NCI-H1417 treated with DMSO at 0.1 percent for 48 hours (cell line): ENCODE results near the gene PTGES3L.

Experiments used
- DNase-seq: peaks from one replicate; lab custom pipeline; 2025; lab: John Stamatoyannopoulos, UW

Gene PTGES3L

GRCh38 chr17:42979511-42980273 is at the start of gene PTGES3L:
PTGES3L (minus strand) TSS chr17:42980080; CDS start chr17:42980053, 27 bp downstream.
- peak; percentile 32 for DNase-seq

- DNase-seq = no peak
Measured at GRCh38 chr17:43028221-43028861, 48.5 kb upstream of the PTGES3L start.

GRCh38 chr17:43027091-43028032 is 47.5 kb upstream of the PTGES3L start:
- no peak for DNase-seq

- no peak for DNase-seq
Measured at GRCh38 chr17:43026595-43026994, 46.7 kb upstream of the PTGES3L start.

- no peak for DNase-seq
Measured at GRCh38 chr17:43025766-43026537, 46.1 kb upstream of the PTGES3L start.

- no peak for DNase-seq
Measured at GRCh38 chr17:43025290-43025657, 45.4 kb upstream of the PTGES3L start.

- peak; percentile 70 for DNase-seq
Measured at GRCh38 chr17:43024407-43025289, 44.8 kb upstream of the PTGES3L start, which contains the start of gene RND2. RND2 (plus strand) TSS chr17:43025231; CDS start chr17:43025348, 117 bp downstream.

- DNase-seq = no peak
Measured at GRCh38 chr17:43021741-43022512, 42.0 kb upstream of the PTGES3L start, which contains the start of gene VAT1. VAT1 (minus strand) TSS chr17:43022385; CDS start chr17:43022322, 63 bp downstream.

- DNase-seq = no peak
Measured at GRCh38 chr17:43020789-43021740, 41.2 kb upstream of the PTGES3L start.

GRCh38 chr17:43020030-43020621 is 40.2 kb upstream of the PTGES3L start:
- DNase-seq = no peak

GRCh38 chr17:43019418-43019817 is 39.5 kb upstream of the PTGES3L start:
- no peak for DNase-seq

- no peak for DNase-seq
Measured at GRCh38 chr17:43018932-43019331, 39.1 kb upstream of the PTGES3L start.

- no peak for DNase-seq
Measured at GRCh38 chr17:43018008-43018853, 38.4 kb upstream of the PTGES3L start.

GRCh38 chr17:43016216-43016615 is 36.3 kb upstream of the PTGES3L start:
- no peak for DNase-seq

- no peak for DNase-seq
Measured at GRCh38 chr17:43015579-43015978, 35.7 kb upstream of the PTGES3L start.

GRCh38 chr17:43014649-43015542 is 35.0 kb upstream of the PTGES3L start:
- no peak for DNase-seq
